Measurements from ENCODE around the gene SYNDIG1. TPM values are rescaled to one million over a fixed set of nuclear protein-coding genes. Genes with fewer than 3 reads are reported as not detected.

Gene SYNDIG1
- polyA plus RNA-seq, 1 experiment = 1.7 TPM

GRCh38 chr20:24459733-24460132 lies 9.7 kb upstream of the SYNDIG1 start:
- H3K27me3 ChIP-seq (ENCODE audit: control insufficient read depth, insufficient read depth, low read length) = peaks cover 9% of the 10 kb centered on the region
- ChIA-PET CTCF (no interaction called here), POLR2A (no interaction called here)
- TF ChIP-seq CTCF (IDR thresholded peaks at IDR 0.05; ENCODE audit: insufficient read depth, low read depth, low read length) = no peak
- H3K36me3 ChIP-seq (ENCODE audit: control insufficient read depth, insufficient read depth, low read length) = no peaks in the 10 kb centered on the region
- DNase-seq (ENCODE audit: low read depth) = no peak
- H3K4me3 ChIP-seq (ENCODE audit: low read depth, low read length) = no peak overlapping the region

- DNase-seq (ENCODE audit: low read depth) = no peak
- Histone ChIP-seq H3K36me3 (ENCODE audit: control insufficient read depth, insufficient read depth, low read length) (no peaks in the 10 kb centered on the region), H3K4me3 (ENCODE audit: low read depth, low read length) (no peak overlapping the region), H3K27me3 (ENCODE audit: control insufficient read depth, insufficient read depth, low read length) (peaks cover 5% of the 10 kb centered on the region; the same call in 1 of the 2 replicates)
- ChIA-PET POLR2A (no interaction called here), CTCF (no interaction called here)
- TF ChIP-seq CTCF (IDR thresholded peaks at IDR 0.05; ENCODE audit: insufficient read depth, low read depth, low read length) = peak; percentile 19
Measured at GRCh38 chr20:24460712-24461111, 8.7 kb upstream of the SYNDIG1 start.

GRCh38 chr20:24461848-24462247 lies 7.6 kb upstream of the SYNDIG1 start:
- TF ChIP-seq CTCF (IDR thresholded peaks at IDR 0.05; ENCODE audit: insufficient read depth, low read depth, low read length) = no peak
- Histone ChIP-seq H3K36me3 (ENCODE audit: control insufficient read depth, insufficient read depth, low read length) (no peaks in the 10 kb centered on the region), H3K4me3 (ENCODE audit: low read depth, low read length) (no peak overlapping the region), H3K27me3 (ENCODE audit: control insufficient read depth, insufficient read depth, low read length) (peaks cover 2% of the 10 kb centered on the region; the same call in 1 of the 2 replicates)
- CTCF ChIA-PET = no interaction called here
- POLR2A ChIA-PET = no interaction called here
- no peak for DNase-seq (ENCODE audit: low read depth)

- ChIA-PET POLR2A (no interaction called here), CTCF (no interaction called here)
- Histone ChIP-seq H3K36me3 (ENCODE audit: control insufficient read depth, insufficient read depth, low read length) (no peaks in the 10 kb centered on the region), H3K27me3 (ENCODE audit: control insufficient read depth, insufficient read depth, low read length) (peaks cover 1% of the 10 kb centered on the region; the same call in 1 of the 2 replicates), H3K4me3 (ENCODE audit: low read depth, low read length) (no peak overlapping the region)
- no peak for TF ChIP-seq CTCF (IDR thresholded peaks at IDR 0.05; ENCODE audit: insufficient read depth, low read depth, low read length)
- no peak for DNase-seq (ENCODE audit: low read depth)
Measured at GRCh38 chr20:24462460-24463010, 6.9 kb upstream of the SYNDIG1 start.

- ChIA-PET POLR2A (no interaction called here), CTCF (no interaction called here)
- no peak for TF ChIP-seq CTCF (IDR thresholded peaks at IDR 0.05; ENCODE audit: insufficient read depth, low read depth, low read length)
- H3K4me3 ChIP-seq (ENCODE audit: low read depth, low read length) = no peak overlapping the region
- H3K27me3 ChIP-seq (ENCODE audit: control insufficient read depth, insufficient read depth, low read length) = no peaks in the 10 kb centered on the region; the same call in none of the 2 replicates
- no peaks in the 10 kb centered on the region for H3K36me3 ChIP-seq (ENCODE audit: control insufficient read depth, insufficient read depth, low read length)
- no peak for DNase-seq (ENCODE audit: low read depth)
Measured at GRCh38 chr20:24465159-24465558, 4.3 kb upstream of the SYNDIG1 start.

Data from BJ (cell line).